NCI-H2107 treated with DMSO at 0.1 percent for 48 hours (cell line): Measurements from ENCODE around the gene PLEKHM2.

Experiments used
- DNase-seq: peaks from one replicate; lab custom pipeline; 2025; ENCODE audit not compliant: unreplicated experiment; lab: John Stamatoyannopoulos, UW

PLEKHM2 gene

DNA sequence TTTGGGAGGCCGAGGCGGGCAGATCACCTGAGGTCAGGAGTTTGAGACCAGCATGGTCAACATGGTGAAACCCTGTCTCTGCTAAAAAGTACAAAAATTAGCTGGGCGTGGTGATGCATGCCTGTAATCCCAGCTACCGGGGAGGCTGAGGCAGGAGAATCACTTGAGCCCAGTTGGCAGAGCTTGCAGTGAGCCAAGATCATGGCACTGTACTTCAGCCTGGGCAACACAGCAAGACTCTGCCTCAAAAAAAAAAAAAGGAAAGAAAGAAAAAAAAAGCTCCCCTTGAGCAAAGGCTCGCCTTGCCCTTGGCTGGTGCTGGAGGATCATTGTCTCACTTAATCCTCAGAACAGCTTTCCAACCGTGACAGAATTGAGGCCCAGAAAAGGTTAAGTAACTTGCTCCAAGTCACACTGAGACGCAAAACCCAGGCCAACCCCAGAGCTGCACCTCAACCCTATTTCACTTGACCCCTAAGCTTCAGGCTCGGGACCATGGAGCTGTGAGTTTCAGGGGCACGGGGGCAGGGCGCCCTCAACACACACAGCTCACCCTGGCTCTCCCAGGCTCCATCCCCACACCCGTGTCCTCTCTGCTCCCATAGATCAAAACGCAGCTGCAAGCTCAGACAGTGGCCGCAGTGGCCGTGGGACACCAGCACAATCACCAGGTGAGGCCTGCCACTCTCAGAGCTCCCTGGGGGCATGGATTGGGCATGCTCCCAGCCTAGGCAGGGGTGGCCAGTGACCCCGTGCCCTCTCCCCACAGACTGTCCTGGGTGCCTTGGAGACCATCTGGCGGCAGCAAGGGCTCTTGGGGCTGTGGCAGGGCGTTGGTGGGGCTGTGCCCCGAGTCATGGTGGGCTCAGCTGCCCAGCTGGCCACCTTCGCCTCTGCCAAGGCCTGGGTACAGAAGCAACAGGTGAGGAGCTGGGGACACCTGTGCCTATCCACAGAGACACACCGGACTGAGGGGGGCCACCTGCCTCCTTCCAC is 53.5 kb downstream of the PLEKHM2 start:
- no peak for DNase-seq

DNA sequence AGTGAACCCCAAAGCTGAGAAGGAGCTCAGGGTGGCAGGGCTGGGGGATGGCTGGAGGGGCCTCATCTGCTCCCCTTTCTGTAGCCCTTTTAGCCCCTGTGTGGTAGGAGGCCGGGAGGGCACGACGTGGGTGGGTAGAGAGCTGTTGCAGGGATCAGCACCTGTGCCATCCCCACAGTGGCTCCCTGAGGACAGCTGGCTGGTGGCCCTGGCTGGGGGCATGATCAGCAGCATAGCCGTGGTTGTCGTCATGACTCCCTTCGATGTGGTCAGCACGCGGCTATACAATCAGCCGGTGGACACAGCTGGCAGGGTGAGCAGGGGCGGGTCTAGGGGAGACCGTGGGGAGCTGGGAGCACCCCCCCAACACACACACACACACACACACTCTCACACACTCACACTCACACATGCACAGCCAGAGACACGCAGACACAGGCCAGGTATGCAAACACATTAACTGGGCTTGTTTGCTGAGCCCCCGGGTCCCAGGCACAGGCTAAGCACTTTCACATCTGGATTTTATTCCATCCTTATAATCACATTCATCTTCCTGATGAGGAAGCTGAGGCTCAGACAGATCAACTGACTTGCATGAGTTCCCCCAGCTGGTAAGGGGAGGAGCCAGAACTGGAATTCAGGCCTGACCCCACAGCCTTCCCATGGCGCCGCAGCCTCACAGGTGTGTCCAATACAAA is 54.4 kb downstream of the PLEKHM2 start:
- no peak for DNase-seq

DNA sequence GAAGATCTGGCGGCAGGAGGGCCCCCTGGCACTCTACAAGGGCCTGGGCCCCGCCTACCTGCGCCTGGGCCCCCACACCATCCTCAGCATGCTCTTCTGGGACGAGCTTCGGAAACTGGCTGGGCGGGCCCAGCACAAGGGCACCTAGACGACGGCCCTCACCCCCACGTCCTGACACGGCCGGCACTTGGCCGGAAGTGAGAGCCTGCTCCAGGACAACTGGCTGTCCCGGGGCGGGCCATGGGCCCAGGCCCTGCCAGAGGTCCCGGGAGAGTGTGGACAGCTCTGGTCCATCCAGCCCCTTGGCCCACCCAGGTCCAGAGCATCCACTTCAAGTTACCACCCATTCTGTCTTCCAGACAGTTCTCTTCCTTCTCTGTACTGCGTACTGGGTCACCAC is 55.1 kb downstream of the PLEKHM2 start:
- no peak for DNase-seq

GRCh38 chr1:15739745-15740144 is 55.6 kb downstream of the PLEKHM2 start:
- no peak for DNase-seq

GRCh38 chr1:15740924-15741850 is 57.1 kb downstream of the PLEKHM2 start:
- peak; percentile 86 for DNase-seq

DNA sequence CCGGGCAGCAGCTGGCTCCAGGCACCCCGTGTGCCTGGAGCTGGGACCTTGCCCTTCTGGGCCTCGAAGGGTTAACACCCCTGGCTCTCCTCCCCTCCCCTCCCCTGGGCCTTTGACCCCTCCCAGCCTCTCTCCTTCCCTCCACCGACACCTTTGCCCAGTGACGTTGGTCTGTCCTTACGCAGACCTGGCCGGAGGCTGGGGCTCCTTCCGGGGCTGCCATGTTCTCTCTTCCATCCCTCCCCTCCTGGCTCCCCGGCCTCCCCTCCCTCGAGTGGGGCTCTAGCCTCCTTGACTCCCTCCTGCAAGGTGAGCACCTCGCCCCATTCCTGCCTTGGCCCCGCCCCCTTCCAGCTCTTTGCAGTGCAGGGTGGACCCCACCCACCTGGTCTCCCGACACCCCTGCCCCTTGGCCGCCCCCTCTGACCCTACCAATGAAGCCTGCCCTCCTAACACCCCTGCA is 58.2 kb downstream of the PLEKHM2 start, which contains the start of gene TMEM82:
Gene TMEM82, plus strand, starts transcription at position 161 of the 463 bp plus-strand sequence. Its CDS starts 61 bp downstream, at position 222.
- no peak for DNase-seq

DNA sequence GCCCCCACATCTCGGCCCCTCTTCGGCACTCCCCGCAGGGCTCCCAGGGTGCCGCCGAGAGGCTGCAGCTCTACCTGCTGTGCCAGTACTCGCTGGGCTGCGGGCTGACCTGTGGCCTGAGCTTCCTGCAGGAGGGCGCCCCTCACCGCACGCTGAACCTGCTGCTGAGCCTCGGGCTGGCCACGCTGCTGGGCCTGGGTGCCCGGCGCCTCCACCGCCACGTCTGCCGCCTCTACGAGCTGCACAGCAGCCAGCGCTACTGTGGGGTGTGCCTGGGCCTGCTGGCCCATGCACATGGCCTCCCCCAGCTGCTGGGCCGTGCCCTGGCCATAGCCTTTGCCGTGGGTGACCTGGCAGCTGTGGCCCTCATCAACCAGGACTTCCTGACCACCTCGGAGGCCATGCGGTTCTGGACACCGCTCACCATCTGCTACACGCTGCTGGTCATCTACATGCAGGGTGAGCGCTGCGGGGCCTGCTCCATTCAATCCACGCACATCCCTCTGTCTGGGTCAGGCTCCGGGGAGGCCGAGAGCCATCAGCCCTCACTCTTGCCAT is 60.1 kb downstream of the PLEKHM2 start:
- DNase-seq: no peak

- no peak for DNase-seq
Observed at GRCh38 chr1:15747378-15747777, 63.3 kb downstream of the PLEKHM2 start.

GRCh38 chr1:15748264-15748663 is 64.1 kb downstream of the PLEKHM2 start:
- no peak for DNase-seq

DNA sequence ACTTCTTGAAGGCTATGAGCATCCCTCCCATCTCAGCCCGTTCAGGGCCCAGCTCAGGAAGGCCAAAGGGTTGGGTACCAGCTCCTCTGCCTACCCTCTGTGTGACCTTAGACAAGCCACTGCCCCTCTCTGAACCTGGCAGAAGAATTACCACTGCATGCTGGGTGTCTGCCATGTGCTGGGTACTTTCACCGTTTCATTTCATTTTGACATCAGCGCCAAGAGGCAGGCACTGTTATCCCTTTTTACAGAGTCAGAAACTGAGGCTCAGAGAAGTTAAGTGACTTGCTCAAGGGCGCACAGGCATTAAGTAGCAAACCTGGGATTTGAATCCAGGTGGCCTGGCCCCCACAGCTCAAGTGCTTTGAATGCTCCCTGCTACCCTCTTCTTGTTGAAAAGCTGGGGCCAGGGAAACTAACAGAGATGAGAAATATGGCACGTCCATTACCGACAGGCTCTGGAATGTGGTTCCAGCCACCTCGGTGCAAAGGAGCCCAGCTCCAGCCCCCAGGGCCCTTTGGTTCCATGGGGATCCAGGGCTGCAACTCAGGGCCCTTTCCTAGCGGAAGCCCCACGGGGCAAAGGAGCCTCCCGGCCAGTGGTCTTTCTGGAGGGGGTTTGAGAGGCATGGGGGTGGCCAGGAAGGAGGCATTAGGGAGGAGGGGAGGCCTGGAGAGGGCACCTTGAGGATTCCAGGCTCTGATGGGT is 64.7 kb downstream of the PLEKHM2 start:
- DNase-seq: no peak

GRCh38 chr1:15749399-15750291 is 65.5 kb downstream of the PLEKHM2 start:
- DNase-seq: no peak

GRCh38 chr1:15750924-15751323 is 66.8 kb downstream of the PLEKHM2 start:
- DNase-seq: no peak

GRCh38 chr1:15751717-15752116 is 67.6 kb downstream of the PLEKHM2 start:
- no peak for DNase-seq

DNA sequence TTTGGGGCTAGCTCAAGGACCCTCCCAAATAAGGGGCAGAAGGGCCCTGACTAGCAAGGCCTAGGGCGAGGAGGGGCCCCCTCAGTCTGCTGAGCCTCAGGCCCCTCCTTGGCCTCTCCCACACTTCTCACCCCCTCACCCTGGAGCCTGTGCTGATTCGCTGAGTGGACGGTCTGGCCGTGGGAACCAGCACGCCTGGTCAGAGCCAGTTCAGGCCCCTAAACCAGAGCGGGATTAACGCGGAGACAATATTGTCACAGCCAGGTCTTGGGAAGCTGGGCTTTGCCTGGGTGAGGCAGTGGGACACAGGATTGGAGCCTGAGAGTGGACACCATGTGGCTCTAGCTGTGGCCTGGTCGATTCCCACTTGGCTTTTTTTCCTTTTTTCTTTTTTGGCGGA is 69.7 kb downstream of the PLEKHM2 start:
- no peak for DNase-seq

- no peak for DNase-seq
Observed at GRCh38 chr1:15755021-15755645, 71.0 kb downstream of the PLEKHM2 start.

DNA sequence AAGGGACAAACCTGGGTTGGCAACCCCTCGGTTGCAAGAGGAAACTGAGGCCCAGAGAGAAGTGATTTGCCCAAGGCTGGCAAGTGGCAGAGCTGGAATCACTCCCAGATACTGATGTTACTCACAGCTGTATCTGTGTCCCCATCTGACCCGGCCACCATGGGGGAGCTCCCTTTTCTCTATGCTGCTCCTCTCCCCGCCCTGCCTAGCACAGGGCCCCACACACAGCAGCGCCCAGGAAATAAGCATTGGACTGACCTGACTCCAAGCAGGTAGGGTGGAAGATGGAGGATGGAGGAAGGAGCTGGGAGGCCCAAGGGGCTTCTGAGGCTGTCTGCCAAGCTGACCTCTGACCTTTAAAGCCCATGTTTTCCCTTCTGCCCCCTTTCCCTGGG is 71.5 kb downstream of the PLEKHM2 start:
- DNase-seq: no peak

- DNase-seq: peak; percentile 77
Observed at GRCh38 chr1:15756143-15757015, 72.3 kb downstream of the PLEKHM2 start.
